Measurements from ENCODE around the gene MTFP1. TPM values are rescaled to one million over a fixed set of nuclear protein-coding genes. Genes with fewer than 3 reads are reported as not detected.

MTFP1 gene
- total RNA-seq, 1 experiment from 2014 or later = 65.7 TPM

GRCh38 chr22:30423959-30424533 is 1.5 kb upstream of the MTFP1 start:
- Histone ChIP-seq H3K27ac (ENCODE audit: low read length) (peak overlapping the region; percentile 95), H3F3A (ENCODE audit: low read length, unreplicated experiment) (no peaks in the 10 kb centered on the region), H3K4me1 (ENCODE audit: insufficient read depth, low read length) (peaks cover 55% of the 10 kb centered on the region), H3K9ac (ENCODE audit: low read length) (peak overlapping the region; percentile 93), H2AFZ (ENCODE audit: low read length) (peak overlapping the region; percentile 67), H3K79me2 (ENCODE audit: low read length) (peaks cover 39% of the 10 kb centered on the region), H3K9me2 (replicated peaks; ENCODE audit: low read length) (no peaks in the 10 kb centered on the region), H4K20me1 (ENCODE audit: low read length) (no peaks in the 10 kb centered on the region), H3K4me2 (ENCODE audit: low read length) (peak overlapping the region; percentile 83), H3K9me3 (ENCODE audit: low read length) (no peaks in the 10 kb centered on the region), H3K27me3 (ENCODE audit: low read length) (no peaks in the 10 kb centered on the region), H3K4me3 (ENCODE audit: low read length) (peak overlapping the region; percentile 71), H3K36me3 (ENCODE audit: low read depth, low read length) (no peaks in the 10 kb centered on the region; the same call in 1 of the 2 replicates)
- DNase-seq (peak; percentile 98), ATAC-seq (peak; percentile 62)
- BruUV-seq (replicated peaks) = no TSS peak
- ChIA-PET CTCF (interaction anchor here (0.5 to 1.4 kb wide), 4 partner anchors 11 to 27 kb away, joined by 3 to 5 read pairs (median 4); partner anchors contain the start of gene SEC14L2), POLR2A (ENCODE audit: unreplicated experiment) (interaction anchor here (0.5 to 1.7 kb wide), 5 partner anchors 27 to 573 kb away, joined by 5 to 7 read pairs (median 5); partner anchors contain the start of gene SEC14L2)
- no peak for TF ChIP-seq CTCF (conservative IDR thresholded peaks at IDR 0.05; ENCODE audit: low read depth, low read length)
- no peak for TF ChIP-seq EZH2phosphoT487 (IDR thresholded peaks at IDR 0.05; ENCODE audit: borderline replicate concordance, low read length)
- TF ChIP-seq EZH2 (IDR thresholded peaks at IDR 0.05; ENCODE audit: low read length, unreplicated experiment) = no peak
- intact Hi-C loops (cut with micrococcal nuclease) = no loop called here

GRCh38 chr22:30424534-30425326 is 838 bp upstream of the MTFP1 start:
- peaks cover 39% of the 10 kb centered on the region for H3K79me2 ChIP-seq (ENCODE audit: low read length)
- H3K4me1 ChIP-seq (ENCODE audit: insufficient read depth, low read length) = peaks cover 55% of the 10 kb centered on the region
- no peaks in the 10 kb centered on the region for H3K27me3 ChIP-seq (ENCODE audit: low read length)
- DNase-seq = no peak
- ChIA-PET POLR2A (ENCODE audit: unreplicated experiment) (interaction anchor here (0.7 to 1.7 kb wide), 3 partner anchors 28 to 196 kb away, joined by 5 to 7 read pairs (median 5); partner anchors contain the start of gene SEC14L2), CTCF (interaction anchor here (0.6 to 1.4 kb wide), 3 partner anchors 16 to 28 kb away, joined by 3 to 5 read pairs (median 3); partner anchors contain the start of gene SEC14L2)
- intact Hi-C loops (cut with micrococcal nuclease) = no loop called here
- BruUV-seq (replicated peaks) = no TSS peak
- H3K4me3 ChIP-seq (ENCODE audit: low read length) = peak overlapping the region; percentile 71
- H2AFZ ChIP-seq (ENCODE audit: low read length) = peak overlapping the region; percentile 67
- no peak for ATAC-seq
- no peaks in the 10 kb centered on the region for H4K20me1 ChIP-seq (ENCODE audit: low read length)
- H3K9me3 ChIP-seq (ENCODE audit: low read length) = no peaks in the 10 kb centered on the region
- peak overlapping the region; percentile 83 for H3K4me2 ChIP-seq (ENCODE audit: low read length)
- peak overlapping the region; percentile 88 for H3K9ac ChIP-seq (ENCODE audit: low read length)
- H3K36me3 ChIP-seq (ENCODE audit: low read depth, low read length) = no peaks in the 10 kb centered on the region; the same call in 1 of the 2 replicates
- TF ChIP-seq EZH2 (IDR thresholded peaks at IDR 0.05; ENCODE audit: low read length, unreplicated experiment) (no peak), EZH2phosphoT487 (IDR thresholded peaks at IDR 0.05; ENCODE audit: borderline replicate concordance, low read length) (no peak), CTCF (conservative IDR thresholded peaks at IDR 0.05; ENCODE audit: low read depth, low read length) (no peak)
- no peaks in the 10 kb centered on the region for H3F3A ChIP-seq (ENCODE audit: low read length, unreplicated experiment)
- peak overlapping the region; percentile 95 for H3K27ac ChIP-seq (ENCODE audit: low read length)
- no peaks in the 10 kb centered on the region for H3K9me2 ChIP-seq (replicated peaks; ENCODE audit: low read length)

All from PC-3 (cell line).